8988T (cell line): ENCODE data around the gene STAT5B.
"Not testable (repeated sequence)": the region's sequence is repeated elsewhere in the genome, so short reads cannot be mapped to it uniquely, and the experiment has no call there.

Experiments
- DNase-seq: peaks from one replicate; pipeline ENCODE4 v3.0.0; 2011

STAT5B gene

DNA sequence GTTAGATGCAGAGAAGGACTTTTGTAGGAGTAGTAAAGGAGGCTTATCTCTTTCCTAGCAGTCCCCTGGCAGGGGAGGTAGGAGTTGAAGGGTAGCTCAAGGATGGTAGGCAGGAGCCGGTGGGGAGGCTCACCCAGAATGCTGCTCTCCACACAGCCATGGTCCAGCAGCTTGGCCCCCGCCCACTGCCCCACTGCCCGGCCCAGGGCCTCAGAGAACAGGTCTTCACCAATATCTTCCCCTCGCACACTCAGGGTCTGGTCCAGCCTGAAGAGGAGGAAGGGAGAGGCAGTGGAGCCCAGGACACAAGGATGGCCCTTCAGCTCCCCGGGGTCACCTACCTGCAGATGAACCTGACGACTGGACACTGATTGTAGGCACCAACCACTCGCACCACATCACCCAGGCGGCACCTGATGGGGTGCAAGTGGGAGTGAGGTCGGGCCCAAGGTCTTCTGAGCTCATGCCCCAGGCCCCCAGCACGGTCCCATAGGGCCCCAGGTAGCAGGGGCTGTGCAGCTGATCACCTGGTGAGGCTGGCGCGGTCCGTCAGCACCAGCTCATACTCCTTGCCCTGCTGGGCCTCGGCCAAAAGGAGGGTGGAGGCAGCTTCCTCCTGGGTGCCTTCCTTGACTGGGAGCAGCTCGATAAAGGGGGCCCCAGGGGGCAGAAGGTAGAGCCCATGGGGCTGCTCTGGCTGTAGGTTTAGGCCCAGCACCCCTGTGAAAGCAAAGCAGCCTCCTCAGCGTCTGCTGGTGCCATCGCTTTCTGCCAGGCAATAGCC lies 85.5 kb downstream of the STAT5B start:
- DNase-seq: no peak

- no peak for DNase-seq
Measured at GRCh38 chr17:42189651-42189965, 86.6 kb downstream of the STAT5B start.

DNA sequence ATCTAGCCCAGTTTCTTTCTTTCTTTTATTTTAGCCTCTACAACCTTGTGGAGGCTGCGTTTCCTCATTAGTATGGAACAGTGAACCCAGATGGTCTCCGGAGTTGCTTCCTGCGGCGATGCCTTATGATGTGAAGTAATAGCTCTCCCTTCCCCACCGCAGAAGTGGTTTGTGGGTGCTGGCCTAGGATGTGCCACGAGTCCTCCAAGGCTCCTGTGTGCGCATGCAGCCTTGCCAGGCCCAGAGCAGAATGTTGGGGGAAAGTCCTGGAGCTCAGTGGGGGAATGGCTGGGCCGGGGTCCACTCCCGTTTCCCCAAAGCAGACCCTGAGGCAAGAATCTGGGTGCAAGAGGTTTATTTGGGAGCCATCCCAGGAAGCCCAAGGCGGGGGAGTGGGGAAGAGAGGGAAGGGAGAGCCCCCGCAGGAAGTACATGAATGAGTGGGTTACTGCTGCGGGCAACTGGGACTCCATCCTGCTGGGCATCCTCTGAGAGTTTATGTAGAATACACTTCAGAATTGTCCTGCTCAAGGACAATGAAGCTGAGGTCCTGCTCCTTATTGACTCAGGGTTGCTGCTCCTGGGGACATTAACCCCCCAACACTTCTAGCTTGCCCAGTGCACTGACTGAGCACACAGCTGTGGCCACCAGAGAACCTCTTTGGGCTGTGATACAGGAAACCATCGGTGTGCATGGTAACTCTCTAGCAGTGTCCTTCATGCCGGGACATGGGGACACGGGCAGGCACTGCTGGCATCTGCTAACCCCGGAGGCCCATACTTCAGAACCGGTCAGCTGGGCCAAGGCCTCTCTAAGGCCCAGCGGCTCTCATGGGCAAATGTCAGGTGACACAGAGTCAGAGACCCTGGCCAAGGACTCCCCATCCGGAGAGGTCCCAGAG lies 87.2 kb downstream of the STAT5B start:
- no peak for DNase-seq

GRCh38 chr17:42187833-42188232 lies 88.4 kb downstream of the STAT5B start:
- no peak for DNase-seq

DNA sequence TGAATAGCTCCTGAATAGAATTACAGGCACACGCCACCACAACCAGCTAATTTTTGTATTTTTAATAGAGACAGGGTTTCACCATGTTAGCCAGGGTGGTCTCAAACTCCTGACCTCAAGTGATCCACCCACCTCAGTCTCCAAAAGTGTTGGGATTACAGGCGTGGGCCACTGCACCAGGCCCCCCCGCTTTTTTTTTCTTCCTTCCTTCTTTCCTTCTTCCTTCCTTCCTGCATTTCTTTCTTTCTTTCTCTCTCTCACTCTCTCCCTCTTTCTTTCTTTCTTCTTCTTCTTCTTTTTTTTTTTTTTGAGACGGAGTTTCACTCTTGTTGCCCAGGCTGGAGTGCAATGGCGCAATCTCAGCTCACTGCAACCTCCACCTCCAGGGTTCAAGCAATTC lies 90.0 kb downstream of the STAT5B start:
- DNase-seq: not testable (repeated sequence)

DNA sequence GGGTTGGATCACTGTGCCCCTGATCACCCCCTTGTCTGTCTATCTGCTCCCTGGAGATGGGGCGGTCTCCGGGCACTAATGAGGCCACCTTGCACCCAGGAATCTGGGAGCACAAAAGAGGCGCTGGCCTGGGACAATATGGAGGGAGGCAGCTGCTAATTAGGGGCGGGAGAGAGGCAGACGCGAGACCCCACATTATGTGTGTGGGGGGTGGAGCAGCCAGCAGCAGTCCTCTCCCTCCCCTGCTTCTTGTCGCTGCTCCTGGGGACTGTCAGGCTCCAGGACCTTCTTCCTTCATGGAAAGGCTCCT lies 90.6 kb downstream of the STAT5B start:
- no peak for DNase-seq

DNA sequence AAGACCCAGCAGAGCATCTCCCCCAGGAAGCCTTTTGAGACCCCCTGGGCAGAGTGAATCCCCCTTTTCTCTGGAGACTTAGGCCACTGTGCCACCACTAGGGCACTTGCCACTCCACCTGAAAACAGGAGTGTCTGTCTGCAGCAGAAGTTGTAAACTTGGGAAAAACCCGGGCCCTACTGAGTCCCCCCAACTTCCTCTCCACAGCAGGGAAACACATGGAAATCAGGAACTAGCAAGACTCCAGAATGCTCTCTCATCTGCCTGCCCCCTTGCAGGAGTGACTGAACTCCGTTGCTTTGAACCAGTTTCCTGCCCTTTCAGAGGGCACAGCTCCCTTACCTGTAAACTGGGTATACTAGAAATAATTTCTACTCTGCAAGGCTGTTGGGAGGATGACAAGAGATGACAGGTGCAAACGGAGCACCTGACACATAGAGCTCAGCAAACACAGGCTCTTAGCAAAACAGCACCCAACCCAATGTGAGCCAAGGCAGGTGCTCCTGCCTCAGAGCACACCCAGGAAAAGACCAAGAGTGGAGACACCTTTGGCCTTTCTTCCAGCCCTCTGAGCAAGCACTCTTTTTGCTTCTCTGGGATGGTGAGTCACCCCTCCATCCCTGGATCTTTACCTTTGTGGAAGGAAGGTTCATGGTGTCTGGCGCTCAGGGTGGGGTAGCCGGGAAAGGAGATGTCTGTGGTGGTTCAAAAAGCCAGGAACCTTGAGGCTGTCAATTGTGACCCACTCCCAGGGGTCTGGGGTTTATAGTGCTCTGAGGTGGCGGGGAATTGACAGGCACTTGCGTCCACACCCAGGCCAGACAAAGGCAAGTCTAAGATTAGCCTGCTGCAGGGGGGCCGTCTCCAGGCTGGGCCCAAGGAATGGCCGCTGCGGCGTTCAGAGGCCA lies 91.2 kb downstream of the STAT5B start, which contains the start of gene HCRT:
TSS of gene HCRT (minus strand) at position 740 of the 908 bp plus-strand sequence. CDS start at position 653, 87 bp downstream.
- DNase-seq: no peak

DNA sequence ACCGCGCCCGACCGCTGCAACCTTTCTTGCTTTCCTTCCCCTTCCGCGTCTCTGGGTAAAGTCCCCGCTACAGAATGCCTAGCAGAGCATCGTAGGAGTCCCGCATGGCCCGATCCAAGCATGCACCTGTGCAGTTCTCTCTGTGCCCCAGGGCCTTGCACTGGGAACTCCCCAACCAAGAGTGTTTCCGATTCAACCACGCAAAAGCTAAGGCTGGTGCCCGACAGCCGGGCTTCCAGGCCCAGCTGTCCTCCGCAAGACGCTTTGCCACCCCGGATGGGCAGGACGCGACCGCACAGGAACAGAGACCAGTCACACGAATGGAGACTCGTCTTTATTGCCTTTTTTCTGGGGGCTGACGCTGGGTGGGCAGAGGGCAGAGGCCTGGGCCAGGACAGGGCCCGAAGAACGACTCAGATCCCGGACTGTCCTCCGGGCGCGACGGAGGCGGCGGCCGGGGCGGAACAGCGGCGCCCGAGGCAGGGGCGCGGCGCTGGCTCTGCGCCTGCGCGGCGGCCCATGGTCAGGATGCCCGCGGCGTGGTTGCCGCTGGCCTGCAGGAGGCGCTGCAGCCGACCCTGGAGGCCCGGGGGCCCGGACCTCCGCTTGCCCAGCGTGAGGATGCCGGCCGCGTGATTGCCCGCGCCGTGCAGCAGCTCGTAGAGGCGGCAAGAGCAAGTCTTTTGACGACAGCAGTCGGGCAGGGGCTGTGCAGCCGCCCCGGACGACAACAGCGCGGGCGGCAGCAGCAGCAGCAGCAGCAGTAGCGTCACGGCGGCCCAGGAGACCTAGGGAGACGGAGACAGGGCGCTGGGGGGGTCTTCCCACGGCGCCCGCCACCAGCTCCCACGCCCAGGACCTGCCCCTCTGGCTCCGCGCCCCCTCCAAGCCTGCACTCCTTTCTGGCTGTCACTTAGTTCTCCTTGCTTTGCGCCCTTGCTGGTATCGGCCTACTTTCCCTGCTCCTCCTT lies 92.2 kb downstream of the STAT5B start:
- DNase-seq: peak; percentile 80

- DNase-seq: no peak
Measured at GRCh38 chr17:42182927-42183734, 93.1 kb downstream of the STAT5B start.

DNA sequence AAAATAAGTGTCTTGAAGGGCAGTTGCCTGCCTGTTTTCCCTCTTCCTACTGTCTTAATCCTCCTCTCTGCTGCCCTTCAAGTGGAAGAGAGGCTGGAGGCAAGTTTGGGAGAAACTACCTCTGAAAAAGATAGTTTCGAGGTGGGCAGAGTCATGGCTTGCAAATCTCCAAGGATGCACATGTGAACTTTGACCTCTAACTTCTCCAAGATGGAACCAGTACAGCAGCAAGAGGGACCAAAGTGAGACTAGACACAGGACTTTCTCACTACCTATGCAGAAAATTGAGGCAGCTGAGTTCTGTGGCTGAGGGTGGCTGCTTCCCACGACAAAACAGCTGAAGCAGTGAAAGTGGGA lies 94.4 kb downstream of the STAT5B start:
- no peak for DNase-seq

GRCh38 chr17:42180922-42181850 lies 95.0 kb downstream of the STAT5B start, which contains the start of gene KCNH4:
Gene KCNH4, minus strand, starts transcription at chr17:42181142. Its CDS starts 197 bp downstream, at chr17:42180945.
- DNase-seq: peak; percentile 73

GRCh38 chr17:42180411-42180921 lies 95.7 kb downstream of the STAT5B start:
- DNase-seq: no peak

DNA sequence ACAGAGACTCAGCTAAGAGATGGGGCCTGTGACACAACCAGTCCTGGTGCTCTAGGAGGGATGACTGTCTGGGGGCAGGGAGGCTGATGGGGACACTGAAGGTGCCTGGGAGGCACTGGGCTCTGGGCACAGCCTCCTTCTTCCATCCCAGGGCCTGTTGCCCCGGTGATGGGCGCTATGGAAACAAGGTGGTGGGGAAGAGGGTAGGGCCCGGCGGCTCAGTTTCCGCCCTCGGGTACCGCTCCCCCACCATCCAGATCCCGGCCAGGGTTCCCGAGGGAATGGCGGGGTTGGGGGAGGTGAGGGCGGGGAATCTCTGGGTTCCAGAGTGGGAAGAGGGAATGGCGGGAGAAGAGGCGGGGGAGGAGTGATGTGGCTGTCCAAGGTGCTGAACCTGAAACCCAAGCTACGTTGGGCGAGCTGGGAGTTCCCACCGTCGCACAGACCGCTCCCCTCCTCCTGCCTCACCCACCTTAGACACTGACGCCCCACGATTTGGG lies 96.2 kb downstream of the STAT5B start:
- DNase-seq: no peak

- DNase-seq: no peak
Measured at GRCh38 chr17:42179335-42179734, 96.9 kb downstream of the STAT5B start.

DNA sequence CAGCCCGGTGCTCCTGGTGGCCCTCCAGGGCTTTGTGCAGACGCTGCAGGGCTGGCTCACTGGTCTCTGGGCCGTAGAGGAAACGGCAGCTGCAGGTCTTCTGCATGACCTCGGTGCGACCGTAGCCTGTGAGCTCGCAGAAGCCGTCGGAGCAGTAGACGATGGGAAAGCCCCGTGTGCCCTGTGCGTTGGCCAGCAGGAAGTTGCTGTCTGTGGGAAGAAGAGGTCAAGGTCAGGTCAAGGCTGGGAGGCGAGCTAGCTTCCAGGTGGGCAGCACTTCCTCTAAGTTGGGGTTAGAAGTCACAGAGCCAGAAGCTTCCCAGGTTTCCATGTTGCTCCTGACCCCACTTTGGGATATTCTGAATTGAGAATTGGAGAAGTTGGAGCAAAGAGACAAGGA lies 97.4 kb downstream of the STAT5B start:
- DNase-seq: no peak

GRCh38 chr17:42177684-42178083 lies 98.5 kb downstream of the STAT5B start:
- DNase-seq: no peak

DNA sequence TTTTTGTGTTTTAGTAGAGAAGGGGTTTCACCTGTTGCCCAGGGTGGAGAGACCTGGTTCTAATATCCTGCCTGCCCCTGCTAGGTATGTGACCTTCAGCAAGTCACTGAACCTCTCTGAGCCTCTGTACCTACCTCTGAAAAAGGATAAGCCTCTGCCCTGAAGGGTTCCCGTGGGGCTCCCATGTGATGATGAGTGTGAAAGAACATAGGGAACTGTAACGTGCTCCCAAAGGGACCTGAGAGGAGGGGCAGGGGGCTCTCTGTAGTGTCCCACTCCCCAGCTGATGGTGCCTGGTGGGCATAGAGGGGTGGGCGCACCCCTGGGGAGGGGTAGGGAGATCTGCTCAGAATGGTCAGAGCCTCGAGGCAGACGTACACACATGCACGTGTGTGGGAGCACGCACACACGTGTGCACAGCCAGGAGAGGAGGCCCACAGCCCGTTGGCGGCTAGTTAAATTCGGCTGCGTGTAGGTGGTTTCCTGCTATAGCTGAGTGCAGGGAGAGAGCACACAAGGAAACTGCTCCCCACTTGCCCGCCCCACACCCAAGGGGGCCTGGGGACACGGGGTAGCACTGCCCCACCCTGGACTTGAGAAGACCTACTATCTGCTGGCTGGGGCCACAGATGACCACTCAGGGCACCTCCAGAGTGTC lies 101.9 kb downstream of the STAT5B start:
- DNase-seq: no peak

- DNase-seq: no peak
Measured at GRCh38 chr17:42171831-42172230, 104.4 kb downstream of the STAT5B start.

GRCh38 chr17:42169351-42169750 lies 106.8 kb downstream of the STAT5B start:
- DNase-seq: no peak
